Measurements from ENCODE around the gene SEC24C. TPM values are rescaled to one million over a fixed set of nuclear protein-coding genes. Genes with fewer than 3 reads are reported as not detected.
"Not testable (repeated sequence)": the region's sequence is repeated elsewhere in the genome, so short reads cannot be mapped to it uniquely, and the experiment has no call there.

SEC24C gene
- total RNA-seq, 1 donor: 25.3 TPM

DNA sequence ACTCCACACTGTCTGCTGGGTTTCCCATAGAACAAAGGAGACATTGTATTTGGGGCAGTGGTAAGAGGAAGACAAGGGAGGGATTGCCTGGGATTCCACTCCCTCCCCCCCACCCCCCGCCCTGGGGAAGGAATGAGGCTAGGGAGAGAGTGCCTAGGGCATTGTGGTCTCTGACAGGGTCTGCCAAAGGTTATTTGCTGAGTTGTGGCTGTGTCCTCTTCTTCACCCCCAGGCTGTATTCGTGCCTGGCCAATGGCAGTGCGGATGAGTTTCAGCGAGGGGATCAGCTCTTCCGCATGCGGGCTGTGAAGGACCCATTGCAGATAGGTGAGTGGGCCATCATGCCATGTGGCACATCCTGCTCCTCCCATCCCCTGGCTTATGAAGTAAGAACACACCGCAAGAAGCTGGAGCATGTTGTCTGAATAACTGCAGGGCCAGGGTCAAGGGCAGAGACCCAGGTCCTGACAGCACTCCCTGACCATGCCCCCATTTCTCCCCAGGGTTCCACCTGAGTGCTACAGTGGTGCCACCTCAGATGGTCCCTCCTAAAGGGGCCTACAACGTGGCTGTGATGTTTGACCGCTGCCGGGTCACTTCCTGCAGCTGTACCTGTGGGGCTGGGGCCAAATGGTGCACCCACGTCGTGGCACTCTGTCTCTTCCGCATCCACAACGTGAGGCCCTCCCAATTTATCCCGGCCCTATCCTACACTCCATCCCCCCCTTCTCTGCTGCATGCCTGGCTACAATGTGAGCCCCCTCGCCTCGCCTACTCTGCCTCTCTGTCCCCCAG, 44.9 kb downstream of the SEC24C start:
- H3K9me3 ChIP-seq (ENCODE audit: low read depth, low read length): no peaks in the 10 kb centered on the region
- no peaks in the 10 kb centered on the region for H3K27me3 ChIP-seq (ENCODE audit: insufficient read depth, low read length)
- peaks cover 27% of the 10 kb centered on the region for H3K4me1 ChIP-seq (ENCODE audit: insufficient read depth, low read length)
- H3K4me3 ChIP-seq (ENCODE audit: low read length): no peak overlapping the region

DNA sequence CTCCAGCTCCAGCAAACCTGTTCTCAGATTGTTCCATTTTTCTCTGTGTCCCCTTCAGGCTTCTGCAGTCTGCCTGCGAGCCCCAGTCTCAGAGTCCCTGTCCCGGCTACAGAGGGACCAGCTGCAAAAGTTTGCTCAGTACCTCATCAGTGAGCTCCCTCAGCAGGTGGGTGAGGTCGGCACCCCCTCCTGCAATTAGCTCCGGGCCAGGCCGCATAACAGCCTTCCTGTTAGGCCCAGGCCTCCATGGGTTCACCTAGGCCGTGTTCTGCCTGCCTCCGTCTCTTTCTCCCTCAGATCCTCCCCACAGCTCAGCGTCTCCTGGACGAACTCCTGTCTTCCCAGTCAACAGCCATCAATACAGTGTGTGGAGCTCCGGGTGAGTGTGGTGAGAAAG, 45.5 kb downstream of the SEC24C start:
- Histone ChIP-seq H3K9me3 (ENCODE audit: low read depth, low read length) (no peaks in the 10 kb centered on the region), H3K27me3 (ENCODE audit: insufficient read depth, low read length) (no peaks in the 10 kb centered on the region)

DNA sequence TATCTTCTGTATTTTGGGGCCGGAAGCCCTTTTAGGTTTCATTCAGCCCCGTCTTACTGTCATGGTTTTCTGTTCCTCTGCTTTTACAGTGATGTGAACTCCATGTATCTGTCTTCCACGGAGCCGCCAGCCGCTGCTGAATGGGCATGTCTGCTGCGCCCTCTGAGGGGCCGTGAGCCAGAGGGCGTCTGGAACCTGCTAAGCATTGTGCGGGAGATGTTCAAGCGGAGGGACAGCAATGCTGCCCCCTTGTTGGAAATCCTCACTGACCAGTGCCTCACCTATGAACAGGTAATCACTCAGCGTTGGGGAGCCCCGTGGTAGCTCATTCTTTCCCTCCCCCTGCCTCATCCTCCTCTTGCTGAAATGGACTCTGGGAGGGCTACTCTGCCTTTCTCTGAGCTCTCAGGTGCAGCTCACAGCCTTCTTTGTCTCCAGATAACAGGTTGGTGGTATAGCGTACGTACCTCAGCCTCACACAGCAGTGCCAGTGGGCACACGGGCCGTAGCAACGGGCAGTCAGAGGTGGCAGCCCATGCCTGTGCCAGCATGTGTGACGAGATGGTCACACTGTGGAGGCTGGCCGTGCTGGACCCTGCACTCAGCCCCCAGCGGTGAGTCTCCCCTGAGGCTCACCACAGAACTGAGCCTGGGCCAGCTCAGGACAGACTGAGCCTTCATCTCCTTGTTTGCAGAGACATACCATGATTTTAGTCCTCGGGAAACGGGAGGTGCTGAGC, 46.9 kb downstream of the SEC24C start:
- no peaks in the 10 kb centered on the region for H3K27me3 ChIP-seq (ENCODE audit: insufficient read depth, low read length)
- no peaks in the 10 kb centered on the region for H3K9me3 ChIP-seq (ENCODE audit: low read depth, low read length)
- H3K4me3 ChIP-seq (ENCODE audit: low read length): no peak overlapping the region
- H3K4me1 ChIP-seq (ENCODE audit: insufficient read depth, low read length): peaks cover 17% of the 10 kb centered on the region

More for the DNA sequence above, 45.5 kb downstream of the SEC24C start:
- H3K4me3 ChIP-seq (ENCODE audit: low read length): no peak overlapping the region
- H3K4me1 ChIP-seq (ENCODE audit: insufficient read depth, low read length): peaks cover 22% of the 10 kb centered on the region

DNA sequence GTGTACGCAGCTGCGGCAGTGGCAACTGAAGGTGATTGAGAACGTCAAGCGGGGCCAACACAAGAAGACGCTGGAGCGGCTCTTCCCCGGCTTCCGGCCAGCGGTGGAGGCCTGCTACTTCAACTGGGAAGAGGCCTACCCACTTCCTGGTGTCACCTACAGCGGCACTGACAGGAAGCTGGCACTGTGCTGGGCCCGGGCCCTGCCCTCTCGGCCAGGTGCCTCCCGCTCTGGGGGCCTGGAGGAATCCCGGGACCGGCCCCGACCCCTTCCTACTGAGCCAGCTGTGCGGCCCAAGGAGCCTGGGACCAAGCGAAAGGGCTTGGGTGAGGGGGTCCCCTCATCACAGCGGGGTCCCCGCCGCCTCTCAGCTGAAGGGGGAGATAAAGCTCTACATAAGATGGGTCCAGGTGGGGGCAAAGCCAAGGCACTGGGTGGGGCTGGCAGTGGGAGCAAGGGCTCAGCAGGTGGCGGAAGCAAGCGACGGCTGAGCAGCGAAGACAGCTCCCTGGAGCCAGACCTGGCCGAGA, 47.8 kb downstream of the SEC24C start:
- Histone ChIP-seq H3K27me3 (ENCODE audit: insufficient read depth, low read length) (no peaks in the 10 kb centered on the region), H3K9me3 (ENCODE audit: low read depth, low read length) (no peaks in the 10 kb centered on the region)

DNA sequence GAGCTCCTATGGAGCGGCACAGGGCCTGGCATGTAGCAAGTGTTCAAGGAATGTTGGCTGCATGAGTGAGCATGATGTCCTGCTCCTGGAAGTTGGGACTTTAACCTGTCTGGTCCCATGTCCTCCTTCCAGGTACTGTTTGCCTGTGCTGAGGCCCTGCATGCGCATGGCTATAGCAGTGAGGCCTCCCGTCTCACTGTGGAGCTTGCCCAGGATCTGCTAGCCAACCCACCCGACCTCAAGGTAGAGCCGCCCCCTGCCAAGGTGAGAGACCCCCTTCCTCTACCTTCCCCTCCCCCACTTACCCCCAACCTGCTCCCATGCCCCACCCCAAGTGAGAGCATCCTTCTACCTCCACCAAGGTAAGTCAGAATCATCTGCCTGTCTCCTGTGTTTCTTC, 49.3 kb downstream of the SEC24C start:
- no peaks in the 10 kb centered on the region for H3K27me3 ChIP-seq (ENCODE audit: insufficient read depth, low read length)
- no peaks in the 10 kb centered on the region for H3K9me3 ChIP-seq (ENCODE audit: low read depth, low read length)
- H3K4me3 ChIP-seq (ENCODE audit: low read length): no peak overlapping the region
- no peaks in the 10 kb centered on the region for H3K4me1 ChIP-seq (ENCODE audit: insufficient read depth, low read length)

More for the DNA sequence above, 47.8 kb downstream of the SEC24C start:
- peaks cover 8% of the 10 kb centered on the region for H3K4me1 ChIP-seq (ENCODE audit: insufficient read depth, low read length)
- H3K4me3 ChIP-seq (ENCODE audit: low read length): no peak overlapping the region

DNA sequence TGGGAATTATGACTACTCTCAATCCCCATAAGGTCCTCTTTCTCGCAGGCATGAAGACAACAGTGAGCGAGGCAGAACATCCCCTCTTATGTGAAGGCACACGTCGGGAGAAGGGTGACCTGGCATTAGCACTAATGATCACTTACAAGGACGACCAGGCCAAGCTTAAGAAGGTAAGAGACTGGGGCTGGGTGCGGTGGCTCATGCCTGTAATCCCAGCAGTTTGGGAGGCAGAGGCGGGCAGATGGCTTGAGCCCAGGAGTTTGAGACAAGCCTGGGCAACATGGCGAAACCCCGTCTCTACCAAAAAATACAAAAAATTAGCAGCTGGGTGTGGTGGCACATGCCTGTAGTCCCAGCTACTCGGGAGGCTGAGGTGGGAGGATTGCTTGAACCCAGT, 51.3 kb downstream of the SEC24C start:
- H3K4me3 ChIP-seq (ENCODE audit: low read length); H3K4me1 ChIP-seq (ENCODE audit: insufficient read depth, low read length); H3K27me3 ChIP-seq (ENCODE audit: insufficient read depth, low read length); H3K9me3 ChIP-seq (ENCODE audit: low read depth, low read length): not testable (repeated sequence)

DNA sequence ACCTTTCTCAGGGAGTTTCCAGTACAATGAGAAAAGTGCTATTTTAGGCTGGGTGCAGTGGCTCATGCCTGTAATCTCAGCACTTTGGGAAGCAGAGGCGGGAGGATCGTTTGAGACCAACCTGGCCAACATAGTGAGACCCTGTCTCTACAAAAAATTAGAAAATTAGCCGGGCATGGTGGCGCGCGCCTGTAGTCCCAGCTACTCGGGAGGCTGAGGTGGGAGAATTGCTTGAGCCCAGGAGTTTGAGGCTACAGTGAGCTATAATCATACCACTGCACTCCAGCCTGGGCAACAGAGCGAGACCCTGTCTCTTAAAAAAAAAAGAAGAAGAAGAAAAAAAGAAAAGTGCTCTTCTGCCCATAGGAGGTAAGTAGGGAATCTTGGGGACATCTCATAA, 51.9 kb downstream of the SEC24C start:
- H3K4me1 ChIP-seq (ENCODE audit: insufficient read depth, low read length); H3K27me3 ChIP-seq (ENCODE audit: insufficient read depth, low read length); H3K4me3 ChIP-seq (ENCODE audit: low read length); H3K9me3 ChIP-seq (ENCODE audit: low read depth, low read length): not testable (repeated sequence)

DNA sequence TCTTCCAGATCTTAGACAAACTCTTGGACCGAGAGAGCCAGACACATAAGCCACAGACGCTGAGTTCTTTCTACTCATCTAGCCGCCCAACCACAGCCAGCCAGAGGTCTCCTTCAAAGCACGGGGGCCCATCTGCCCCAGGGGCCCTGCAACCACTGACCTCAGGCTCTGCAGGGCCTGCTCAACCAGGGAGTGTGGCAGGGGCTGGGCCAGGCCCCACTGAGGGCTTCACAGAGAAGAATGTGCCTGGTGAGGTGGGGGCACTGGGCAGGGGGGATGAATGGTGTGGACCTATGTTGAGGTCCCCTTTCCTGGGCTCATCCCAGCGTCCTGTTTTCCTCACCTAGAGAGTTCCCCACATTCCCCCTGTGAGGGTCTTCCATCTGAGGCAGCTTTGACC, 52.6 kb downstream of the SEC24C start:
- Histone ChIP-seq H3K9me3 (ENCODE audit: low read depth, low read length) (no peaks in the 10 kb centered on the region), H3K4me3 (ENCODE audit: low read length) (no peak overlapping the region), H3K27me3 (ENCODE audit: insufficient read depth, low read length) (no peaks in the 10 kb centered on the region), H3K4me1 (ENCODE audit: insufficient read depth, low read length) (no peaks in the 10 kb centered on the region)

DNA sequence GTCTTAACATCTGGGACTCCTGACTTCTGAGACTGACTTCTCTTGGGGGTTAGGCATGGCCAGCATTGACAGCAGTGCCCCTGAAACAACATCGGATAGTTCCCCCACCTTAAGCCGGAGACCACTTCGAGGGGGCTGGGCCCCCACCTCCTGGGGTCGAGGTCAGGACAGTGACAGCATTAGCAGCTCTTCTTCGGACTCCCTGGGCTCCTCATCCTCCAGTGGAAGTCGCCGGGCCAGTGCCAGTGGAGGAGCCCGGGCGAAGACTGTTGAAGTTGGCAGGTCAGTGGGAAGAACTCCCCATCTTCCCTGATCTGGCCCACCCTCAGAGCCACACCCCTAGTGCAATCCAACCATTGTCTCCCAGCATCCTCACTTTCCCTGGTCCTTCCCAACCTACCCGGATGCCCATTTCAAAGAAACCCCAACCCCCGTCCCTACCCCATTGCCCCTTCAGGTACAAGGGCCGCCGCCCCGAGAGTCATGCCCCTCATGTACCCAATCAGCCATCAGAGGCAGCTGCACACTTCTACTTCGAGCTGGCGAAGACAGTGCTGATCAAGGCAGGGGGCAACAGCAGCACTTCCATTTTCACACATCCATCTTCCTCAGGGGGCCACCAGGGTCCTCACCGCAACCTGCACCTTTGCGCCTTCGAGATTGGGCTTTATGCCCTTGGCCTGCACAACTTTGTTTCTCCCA, 53.3 kb downstream of the SEC24C start:
- Histone ChIP-seq H3K4me3 (ENCODE audit: low read length) (no peak overlapping the region), H3K9me3 (ENCODE audit: low read depth, low read length) (no peaks in the 10 kb centered on the region), H3K27me3 (ENCODE audit: insufficient read depth, low read length) (no peaks in the 10 kb centered on the region), H3K4me1 (ENCODE audit: insufficient read depth, low read length) (no peaks in the 10 kb centered on the region)

DNA sequence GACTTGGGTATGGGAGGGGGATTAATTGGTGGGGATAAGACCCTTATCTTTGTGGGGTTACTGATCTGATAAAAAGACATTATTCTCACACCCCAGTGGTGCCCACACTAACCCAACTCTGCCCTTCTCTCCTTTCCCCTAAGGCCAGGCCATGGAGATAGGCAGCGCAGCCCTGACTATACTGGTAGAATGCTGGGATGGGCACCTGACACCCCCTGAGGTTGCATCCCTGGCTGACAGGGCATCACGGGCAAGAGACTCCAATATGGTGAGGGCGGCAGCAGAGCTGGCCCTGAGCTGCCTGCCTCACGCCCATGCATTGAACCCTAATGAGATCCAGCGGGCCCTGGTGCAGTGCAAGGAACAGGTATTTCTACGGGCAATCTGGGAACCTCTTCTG, 53.9 kb downstream of the SEC24C start:
- H3K27me3 ChIP-seq (ENCODE audit: insufficient read depth, low read length): no peaks in the 10 kb centered on the region
- no peaks in the 10 kb centered on the region for H3K4me1 ChIP-seq (ENCODE audit: insufficient read depth, low read length)
- no peak overlapping the region for H3K4me3 ChIP-seq (ENCODE audit: low read length)
- no peaks in the 10 kb centered on the region for H3K9me3 ChIP-seq (ENCODE audit: low read depth, low read length)

DNA sequence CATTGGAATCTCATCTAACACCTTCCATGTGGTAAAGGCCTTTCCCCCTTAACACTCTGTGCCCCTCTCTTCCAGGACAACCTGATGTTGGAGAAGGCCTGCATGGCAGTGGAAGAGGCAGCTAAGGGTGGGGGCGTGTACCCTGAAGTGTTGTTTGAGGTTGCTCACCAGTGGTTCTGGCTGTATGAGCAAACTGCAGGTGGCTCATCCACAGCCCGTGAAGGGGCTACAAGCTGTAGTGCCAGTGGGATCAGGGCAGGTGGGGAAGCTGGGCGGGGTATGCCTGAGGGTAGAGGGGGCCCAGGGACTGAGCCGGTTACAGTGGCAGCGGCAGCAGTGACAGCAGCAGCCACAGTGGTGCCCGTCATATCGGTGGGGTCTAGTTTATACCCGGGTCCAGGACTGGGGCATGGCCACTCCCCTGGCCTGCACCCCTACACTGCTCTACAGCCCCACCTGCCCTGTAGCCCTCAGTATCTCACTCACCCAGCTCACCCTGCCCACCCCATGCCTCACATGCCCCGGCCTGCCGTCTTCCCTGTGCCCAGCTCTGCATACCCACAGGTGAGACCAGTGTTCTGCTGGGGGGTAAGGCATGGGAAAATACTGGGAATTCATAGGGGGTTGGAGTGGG, 54.9 kb downstream of the SEC24C start:
- no peaks in the 10 kb centered on the region for H3K4me1 ChIP-seq (ENCODE audit: insufficient read depth, low read length)
- H3K4me3 ChIP-seq (ENCODE audit: low read length): no peak overlapping the region
- no peaks in the 10 kb centered on the region for H3K27me3 ChIP-seq (ENCODE audit: insufficient read depth, low read length)
- H3K9me3 ChIP-seq (ENCODE audit: low read depth, low read length): no peaks in the 10 kb centered on the region

DNA sequence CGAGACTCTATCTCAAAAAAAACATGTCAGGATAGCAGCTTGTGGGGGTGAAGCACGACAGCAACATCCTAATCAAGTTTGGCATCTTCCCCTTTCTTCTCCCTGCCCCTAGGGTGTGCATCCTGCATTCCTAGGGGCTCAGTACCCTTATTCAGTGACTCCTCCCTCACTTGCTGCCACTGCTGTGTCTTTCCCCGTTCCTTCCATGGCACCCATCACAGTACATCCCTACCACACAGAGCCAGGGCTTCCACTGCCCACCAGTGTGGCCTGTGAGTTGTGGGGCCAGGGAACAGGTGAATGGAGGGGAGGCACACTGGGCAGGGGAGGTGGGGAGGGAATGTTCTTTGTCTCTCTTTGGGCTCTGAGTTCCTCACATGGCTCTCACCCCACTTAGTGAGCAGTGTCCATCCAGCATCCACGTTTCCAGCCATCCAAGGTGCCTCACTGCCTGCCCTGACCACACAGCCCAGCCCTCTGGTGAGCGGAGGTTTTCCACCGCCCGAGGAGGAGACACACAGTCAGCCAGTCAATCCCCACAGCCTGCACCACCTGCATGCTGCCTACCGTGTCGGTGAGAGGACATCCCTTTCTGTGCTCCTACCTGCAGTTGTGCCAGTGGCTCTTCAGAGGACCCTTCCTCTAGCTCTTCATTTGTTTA, 55.9 kb downstream of the SEC24C start:
- no peaks in the 10 kb centered on the region for H3K9me3 ChIP-seq (ENCODE audit: low read depth, low read length)
- H3K4me1 ChIP-seq (ENCODE audit: insufficient read depth, low read length): no peaks in the 10 kb centered on the region
- H3K27me3 ChIP-seq (ENCODE audit: insufficient read depth, low read length): no peaks in the 10 kb centered on the region
- no peak overlapping the region for H3K4me3 ChIP-seq (ENCODE audit: low read length)

DNA sequence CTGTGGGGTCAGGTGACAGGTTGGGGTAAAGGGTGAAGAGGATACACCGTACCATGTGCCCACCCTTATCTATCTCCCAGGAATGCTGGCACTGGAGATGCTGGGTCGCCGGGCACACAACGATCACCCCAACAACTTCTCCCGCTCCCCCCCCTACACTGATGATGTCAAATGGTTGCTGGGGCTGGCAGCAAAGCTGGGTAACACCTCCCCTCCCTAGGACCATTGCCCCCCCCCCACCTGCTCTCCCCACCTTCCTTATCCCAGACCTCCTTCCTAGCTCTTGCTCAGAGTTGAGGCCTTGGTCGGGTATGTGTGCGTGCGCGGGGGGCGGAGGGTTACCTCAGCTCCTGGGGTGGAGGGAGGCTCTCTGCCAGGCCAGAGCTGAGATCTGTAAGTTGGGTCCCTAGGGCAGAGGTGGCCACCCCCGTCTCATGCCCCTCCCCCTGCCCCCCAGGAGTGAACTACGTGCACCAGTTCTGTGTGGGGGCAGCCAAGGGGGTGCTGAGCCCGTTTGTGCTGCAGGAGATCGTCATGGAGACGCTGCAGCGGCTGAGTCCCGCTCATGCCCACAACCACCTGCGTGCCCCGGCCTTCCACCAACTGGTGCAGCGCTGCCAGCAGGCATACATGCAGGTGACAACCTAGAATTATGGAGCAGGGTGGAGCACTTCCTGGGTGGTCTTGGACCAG, 56.5 kb downstream of the SEC24C start:
- H3K9me3 ChIP-seq (ENCODE audit: low read depth, low read length): no peaks in the 10 kb centered on the region
- H3K27me3 ChIP-seq (ENCODE audit: insufficient read depth, low read length): no peaks in the 10 kb centered on the region
- no peaks in the 10 kb centered on the region for H3K4me1 ChIP-seq (ENCODE audit: insufficient read depth, low read length)
- no peak overlapping the region for H3K4me3 ChIP-seq (ENCODE audit: low read length)

DNA sequence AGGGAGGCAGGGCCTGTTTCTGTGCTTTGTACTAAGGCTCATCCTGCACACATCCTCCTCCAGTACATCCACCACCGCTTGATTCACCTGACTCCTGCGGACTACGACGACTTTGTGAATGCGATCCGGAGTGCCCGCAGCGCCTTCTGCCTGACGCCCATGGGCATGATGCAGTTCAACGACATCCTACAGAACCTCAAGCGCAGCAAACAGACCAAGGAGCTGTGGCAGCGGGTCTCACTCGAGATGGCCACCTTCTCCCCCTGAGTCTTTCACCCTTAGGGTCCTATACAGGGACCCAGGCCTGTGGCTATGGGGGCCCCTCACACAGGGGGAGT, 57.0 kb downstream of the SEC24C start:
- Histone ChIP-seq H3K4me1 (ENCODE audit: insufficient read depth, low read length) (no peaks in the 10 kb centered on the region), H3K4me3 (ENCODE audit: low read length) (no peak overlapping the region), H3K27me3 (ENCODE audit: insufficient read depth, low read length) (no peaks in the 10 kb centered on the region), H3K9me3 (ENCODE audit: low read depth, low read length) (no peaks in the 10 kb centered on the region)
